Measurements from ENCODE around the gene UBE2M. TPM values are rescaled to one million over a fixed set of nuclear protein-coding genes. Genes with fewer than 3 reads are reported as not detected.

UBE2M gene
- total RNA-seq, 2 donors from 2014 or later: 27.7 to 44.2 TPM

DNA sequence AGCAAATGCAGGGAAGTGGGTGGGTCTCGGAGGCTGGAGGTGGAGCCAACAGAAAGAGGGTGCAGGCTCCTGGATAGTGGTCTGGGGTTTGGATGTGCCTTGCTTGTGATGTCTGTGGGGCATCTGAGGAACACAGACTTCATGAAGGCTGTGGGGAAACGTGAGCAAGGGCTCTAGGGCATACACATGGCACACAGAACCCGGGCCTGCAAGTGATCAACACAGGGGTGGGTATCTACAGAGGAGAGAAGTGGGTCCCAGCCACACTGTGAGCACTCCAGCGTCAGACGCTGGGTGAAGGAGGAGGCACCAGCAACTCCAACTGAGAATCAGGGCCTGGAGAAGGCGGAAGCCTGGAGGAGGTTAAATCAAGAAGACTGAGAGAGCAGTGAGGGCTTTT lies 5.4 kb upstream of the UBE2M start:
- intact Hi-C loops (cut with DNase I): no loop called here
- H3K27ac ChIP-seq: no peak overlapping the region
- H3K4me3 ChIP-seq: no peak overlapping the region
- no peaks in the 10 kb centered on the region for H3K27me3 ChIP-seq (replicated peaks; ENCODE audit: insufficient read depth)
- peaks cover 15% of the 10 kb centered on the region for H3K4me1 ChIP-seq (replicated peaks)
- 64% methylated on average over 6 of the region's 6 CpGs for WGBS
- DNase-seq (ENCODE audit: low spot score): no peak
- H3K36me3 ChIP-seq: no peaks in the 10 kb centered on the region
- H3K9me3 ChIP-seq: no peaks in the 10 kb centered on the region
- TF ChIP-seq POLR2A (IDR thresholded peaks at IDR 0.05): no peak
- TF ChIP-seq, protein P1, sequence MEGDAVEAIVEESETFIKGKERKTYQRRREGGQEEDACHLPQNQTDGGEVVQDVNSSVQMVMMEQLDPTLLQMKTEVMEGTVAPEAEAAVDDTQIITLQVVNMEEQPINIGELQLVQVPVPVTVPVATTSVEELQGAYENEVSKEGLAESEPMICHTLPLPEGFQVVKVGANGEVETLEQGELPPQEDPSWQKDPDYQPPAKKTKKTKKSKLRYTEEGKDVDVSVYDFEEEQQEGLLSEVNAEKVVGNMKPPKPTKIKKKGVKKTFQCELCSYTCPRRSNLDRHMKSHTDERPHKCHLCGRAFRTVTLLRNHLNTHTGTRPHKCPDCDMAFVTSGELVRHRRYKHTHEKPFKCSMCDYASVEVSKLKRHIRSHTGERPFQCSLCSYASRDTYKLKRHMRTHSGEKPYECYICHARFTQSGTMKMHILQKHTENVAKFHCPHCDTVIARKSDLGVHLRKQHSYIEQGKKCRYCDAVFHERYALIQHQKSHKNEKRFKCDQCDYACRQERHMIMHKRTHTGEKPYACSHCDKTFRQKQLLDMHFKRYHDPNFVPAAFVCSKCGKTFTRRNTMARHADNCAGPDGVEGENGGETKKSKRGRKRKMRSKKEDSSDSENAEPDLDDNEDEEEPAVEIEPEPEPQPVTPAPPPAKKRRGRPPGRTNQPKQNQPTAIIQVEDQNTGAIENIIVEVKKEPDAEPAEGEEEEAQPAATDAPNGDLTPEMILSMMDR (IDR thresholded peaks at IDR 0.05): no peak
- no peak for TF ChIP-seq POLR2AphosphoS5 (IDR thresholded peaks at IDR 0.05)

DNA sequence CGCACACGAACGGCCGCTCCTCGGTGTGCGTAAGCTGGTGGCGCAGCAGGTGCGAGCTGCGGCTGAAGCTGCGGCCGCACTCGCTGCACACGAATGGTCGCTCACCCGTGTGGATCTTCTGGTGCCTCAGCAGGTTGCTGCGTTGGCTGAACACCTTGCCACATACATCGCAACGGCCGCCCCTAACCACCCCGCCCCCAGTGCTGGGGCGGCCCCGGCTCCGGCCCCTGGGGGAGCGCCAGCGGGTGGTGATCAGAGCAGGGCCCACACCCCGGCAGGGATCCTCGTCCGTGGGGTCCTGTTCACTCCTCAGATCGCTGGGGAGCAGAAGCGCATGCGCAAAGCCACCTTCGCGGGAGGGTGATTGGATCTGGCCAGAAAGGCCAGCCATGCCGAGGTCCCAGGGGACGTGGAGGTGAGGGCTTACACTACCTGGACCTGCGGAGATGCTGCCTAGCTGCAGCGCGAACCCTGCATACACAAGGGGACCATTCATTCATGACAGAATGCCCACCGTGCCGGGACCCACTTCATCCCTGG lies 4.7 kb upstream of the UBE2M start:
- 3% methylated on average over 38 of the region's 40 CpGs for WGBS

DNA sequence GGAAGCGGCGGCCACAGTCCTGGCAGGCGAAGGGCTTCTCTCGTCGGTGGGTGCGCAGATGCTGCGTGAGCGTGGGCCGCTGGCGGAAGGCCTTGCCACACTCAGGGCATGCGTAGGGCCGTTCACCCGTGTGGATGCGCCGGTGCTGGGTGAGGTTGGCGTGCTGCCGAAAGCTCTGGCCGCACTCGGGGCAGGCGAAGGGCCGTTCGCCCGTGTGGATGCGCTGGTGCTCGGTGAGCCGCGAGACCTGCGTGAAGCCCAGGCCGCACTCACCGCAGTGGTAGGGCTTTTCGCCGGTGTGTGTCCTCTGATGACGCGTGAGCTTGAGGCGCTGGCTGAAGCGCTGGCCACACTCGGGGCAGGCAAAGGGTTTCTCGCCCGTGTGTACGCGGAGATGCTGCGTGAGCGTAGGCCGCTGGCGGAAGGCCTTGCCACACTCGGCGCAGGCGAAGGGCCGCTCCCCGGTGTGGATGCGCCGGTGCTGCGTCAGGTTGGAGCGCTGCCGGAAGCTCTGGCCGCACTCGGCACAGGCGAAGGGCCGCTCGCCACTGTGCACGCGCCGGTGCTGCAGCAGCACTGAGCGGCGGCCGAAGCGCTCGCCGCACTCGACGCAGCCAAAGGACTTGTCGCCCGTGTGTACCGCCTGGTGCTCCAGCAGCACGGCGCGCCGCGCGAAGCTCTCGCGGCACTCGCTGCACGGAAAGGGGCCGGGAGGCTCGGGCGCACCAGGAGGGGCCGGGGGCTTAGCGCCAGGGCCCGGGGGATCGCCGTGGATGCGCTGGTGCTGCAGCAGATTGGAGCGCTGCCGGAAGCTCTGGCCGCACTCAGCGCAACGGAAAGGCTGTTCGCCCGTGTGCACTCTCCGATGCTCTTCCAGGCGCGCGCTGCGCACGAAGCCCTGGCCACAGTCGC lies 4.0 kb upstream of the UBE2M start:
- Histone ChIP-seq H3K9me3 (no peaks in the 10 kb centered on the region), H3K36me3 (no peaks in the 10 kb centered on the region), H3K27me3 (replicated peaks; ENCODE audit: insufficient read depth) (no peaks in the 10 kb centered on the region), H3K27ac (peak overlapping the region; percentile 32 to 38), H3K4me3 (peak overlapping the region; percentile 30 to 32), H3K4me1 (replicated peaks) (peaks cover 15% of the 10 kb centered on the region)
- 1% methylated on average over 66 of the region's 107 CpGs for WGBS
- TF ChIP-seq POLR2AphosphoS5 (IDR thresholded peaks at IDR 0.05): no peak
- TF ChIP-seq, protein P1 (IDR thresholded peaks at IDR 0.05): no peak
- TF ChIP-seq POLR2A (IDR thresholded peaks at IDR 0.05): no peak
- intact Hi-C loops (cut with DNase I): no loop called here
- no peak for DNase-seq (ENCODE audit: low spot score)

More for the DNA sequence above, 4.7 kb upstream of the UBE2M start:
- Histone ChIP-seq H3K9me3 (no peaks in the 10 kb centered on the region), H3K36me3 (no peaks in the 10 kb centered on the region), H3K27ac (peak overlapping the region in 1 of 2 donors; percentile 38), H3K4me3 (peak overlapping the region; percentile 30 to 32), H3K27me3 (replicated peaks; ENCODE audit: insufficient read depth) (no peaks in the 10 kb centered on the region), H3K4me1 (replicated peaks) (peaks cover 15% of the 10 kb centered on the region)
- intact Hi-C loops (cut with DNase I): no loop called here
- no peak for TF ChIP-seq POLR2A (IDR thresholded peaks at IDR 0.05)
- TF ChIP-seq, protein P1 (IDR thresholded peaks at IDR 0.05): no peak
- TF ChIP-seq POLR2AphosphoS5 (IDR thresholded peaks at IDR 0.05): no peak
- no peak for DNase-seq (ENCODE audit: low spot score)

DNA sequence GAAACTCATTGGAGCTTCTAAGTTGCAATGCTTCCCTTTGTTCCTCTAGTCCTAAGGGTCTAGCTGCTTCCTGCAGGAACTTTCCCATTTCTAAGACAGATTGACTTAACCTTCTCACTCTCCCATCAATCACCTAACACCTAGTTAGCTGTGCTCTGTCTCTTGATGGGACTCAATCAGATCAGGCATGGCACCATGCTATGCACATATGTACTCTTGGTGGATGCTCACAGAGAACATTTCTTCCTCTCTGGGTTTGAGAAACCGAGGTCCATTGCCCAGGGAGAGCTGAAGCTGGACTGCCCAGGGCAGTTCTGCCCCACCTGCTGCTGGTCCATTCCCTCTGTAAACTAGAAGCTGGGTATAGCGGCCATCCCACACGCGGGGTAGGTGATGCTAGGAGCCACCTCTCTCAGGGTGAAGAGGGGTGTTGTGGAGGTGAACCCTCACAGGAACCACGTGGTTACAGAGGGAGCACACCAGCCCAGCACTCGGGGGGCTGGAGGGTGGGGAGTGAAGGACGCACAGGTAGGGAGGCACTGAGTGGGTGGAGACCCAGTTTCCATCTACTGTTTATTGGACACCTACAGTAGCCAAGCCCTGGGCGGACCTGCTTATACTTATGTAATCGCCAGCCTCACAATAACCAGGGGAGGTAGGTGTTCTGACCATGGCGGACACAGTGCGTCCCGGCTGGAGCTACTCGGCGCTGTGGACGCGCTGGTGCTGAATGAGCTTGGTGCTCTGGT lies 3.1 kb upstream of the UBE2M start:
- 33% methylated on average over 16 of the region's 16 CpGs for WGBS
- Histone ChIP-seq H3K4me3 (peak overlapping the region; percentile 30 to 32), H3K27me3 (replicated peaks; ENCODE audit: insufficient read depth) (no peaks in the 10 kb centered on the region), H3K4me1 (replicated peaks) (peaks cover 15% of the 10 kb centered on the region), H3K36me3 (no peaks in the 10 kb centered on the region), H3K27ac (peak overlapping the region; percentile 32 to 38), H3K9me3 (no peaks in the 10 kb centered on the region)
- TF ChIP-seq, protein P1 (IDR thresholded peaks at IDR 0.05): no peak
- TF ChIP-seq POLR2AphosphoS5 (IDR thresholded peaks at IDR 0.05) (no peak), POLR2A (IDR thresholded peaks at IDR 0.05) (no peak)
- intact Hi-C loops (cut with DNase I): no loop called here
- no peak for DNase-seq (ENCODE audit: low spot score)
